ENCODE data around the gene MSH5. TPM values are rescaled to one million over a fixed set of nuclear protein-coding genes. Genes with fewer than 3 reads are reported as not detected.
"Not testable (repeated sequence)": the region's sequence is repeated elsewhere in the genome, so short reads cannot be mapped to it uniquely, and the experiment has no call there.

The MSH5 gene
- total RNA-seq, 2 donors from 2014 or later, result 5.7 to 10.5 TPM

DNA sequence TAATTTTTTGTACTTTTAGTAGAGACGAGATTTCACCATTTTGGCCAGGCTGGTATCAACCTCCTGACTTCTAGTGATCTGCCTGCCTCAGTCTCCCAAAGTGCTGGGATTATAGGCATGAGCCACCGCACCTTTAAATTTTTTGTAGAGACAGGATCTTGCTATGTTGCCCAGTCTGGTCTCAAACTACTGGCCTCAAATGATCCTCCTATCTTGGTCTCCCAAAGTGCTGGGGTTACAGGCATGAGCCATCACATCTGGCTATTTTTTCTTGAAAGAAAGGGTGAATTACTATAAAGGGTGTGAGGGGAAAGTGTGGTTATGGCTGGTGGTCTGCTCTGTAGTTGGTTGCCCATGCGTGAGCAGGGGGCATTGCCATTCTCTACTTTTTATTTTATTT is 31.6 kb upstream of the MSH5 start:
- Histone ChIP-seq H3K27me3 (replicated peaks; ENCODE audit: insufficient read depth) (no peaks in the 10 kb centered on the region), H3K27ac (no peak overlapping the region), H3K9me3 (no peaks in the 10 kb centered on the region), H3K4me1 (ENCODE audit: control insufficient read depth in 1 of 2, low read depth in 2 of 2) (peaks cover 3 to 6% of the 10 kb centered on the region in 2 donors), H3K36me3 (no peaks in the 10 kb centered on the region), H3K4me3 (no peak overlapping the region)
- no peak for ATAC-seq (ENCODE audit: insufficient number of reproducible peaks, low FRiP score, low read depth)
- TF ChIP-seq CTCF (IDR thresholded peaks at IDR 0.05), result no peak
- DNase-seq (ENCODE audit: low spot score), result no peak

- not testable (repeated sequence) for ATAC-seq (ENCODE audit: insufficient number of reproducible peaks, low FRiP score, low read depth); H3K4me3 ChIP-seq; H3K36me3 ChIP-seq; H3K27ac ChIP-seq; H3K4me1 ChIP-seq (ENCODE audit: control insufficient read depth in 1 of 2, low read depth in 2 of 2); DNase-seq (ENCODE audit: low spot score); H3K9me3 ChIP-seq; H3K27me3 ChIP-seq (replicated peaks; ENCODE audit: insufficient read depth)
These were observed 30.6 kb upstream of the MSH5 start for GRCh38 chr6:31709157-31709556.

GRCh38 chr6:31710523-31711219 is 29.1 kb upstream of the MSH5 start:
- ATAC-seq (ENCODE audit: insufficient number of reproducible peaks, low FRiP score, low read depth) (no peak), DNase-seq (ENCODE audit: low spot score) (no peak)
- H3K4me1 ChIP-seq (ENCODE audit: control insufficient read depth in 1 of 2, low read depth in 2 of 2), result no peaks in the 10 kb centered on the region
- H3K27ac ChIP-seq, result no peak overlapping the region
- no peaks in the 10 kb centered on the region for H3K9me3 ChIP-seq
- H3K36me3 ChIP-seq, result no peaks in the 10 kb centered on the region
- H3K4me3 ChIP-seq, result no peak overlapping the region
- no peak for TF ChIP-seq CTCF (IDR thresholded peaks at IDR 0.05)
- H3K27me3 ChIP-seq (replicated peaks; ENCODE audit: insufficient read depth), result no peaks in the 10 kb centered on the region

DNA sequence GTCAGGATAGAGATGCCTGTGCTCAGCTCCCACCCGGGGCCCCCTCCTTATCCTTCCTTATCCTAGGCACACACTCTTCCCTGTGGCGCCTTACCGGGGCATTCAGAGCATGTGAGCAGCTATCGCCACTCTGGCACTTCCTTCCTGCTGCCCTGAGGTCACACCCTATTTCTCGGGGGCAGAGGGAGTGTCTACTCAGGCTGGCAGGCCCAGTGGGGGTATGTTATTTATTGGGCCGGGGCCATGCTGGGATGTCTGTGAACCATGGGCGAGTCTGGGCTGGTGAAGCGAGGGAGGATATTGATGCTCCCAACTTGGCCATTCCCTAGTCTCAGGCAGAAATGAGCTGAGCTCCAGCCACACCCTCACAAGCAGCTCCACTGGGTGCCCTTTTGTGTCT is 28.6 kb upstream of the MSH5 start:
- H3K4me1 ChIP-seq (ENCODE audit: control insufficient read depth in 1 of 2, low read depth in 2 of 2), result no peaks in the 10 kb centered on the region
- DNase-seq (ENCODE audit: low spot score), result no peak
- no peak overlapping the region for H3K27ac ChIP-seq
- no peaks in the 10 kb centered on the region for H3K36me3 ChIP-seq
- no peak for TF ChIP-seq CTCF (IDR thresholded peaks at IDR 0.05)
- ATAC-seq (ENCODE audit: insufficient number of reproducible peaks, low FRiP score, low read depth), result no peak
- H3K9me3 ChIP-seq, result no peaks in the 10 kb centered on the region
- H3K27me3 ChIP-seq (replicated peaks; ENCODE audit: insufficient read depth), result no peaks in the 10 kb centered on the region
- no peak overlapping the region for H3K4me3 ChIP-seq

DNA sequence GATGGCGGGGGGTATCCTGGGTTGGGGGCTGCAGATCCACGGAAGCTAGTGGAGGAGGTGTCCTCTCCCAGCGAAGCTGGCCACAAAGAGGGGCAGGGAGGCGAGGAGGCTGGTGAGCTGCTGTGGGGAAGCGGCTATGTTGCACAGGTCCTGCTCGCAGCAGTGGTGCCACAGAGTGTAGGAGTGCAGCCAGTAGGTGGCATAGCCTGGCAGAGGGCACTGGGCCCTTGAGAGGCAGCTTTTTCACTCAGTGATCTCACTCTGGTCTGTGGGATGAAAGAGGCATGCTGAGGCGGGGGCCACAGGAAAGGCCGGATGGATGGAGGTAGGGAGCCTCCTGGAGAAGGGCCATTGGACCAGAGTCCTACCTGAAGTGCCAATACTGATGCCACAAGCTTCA is 27.5 kb upstream of the MSH5 start:
- H3K4me1 ChIP-seq (ENCODE audit: control insufficient read depth in 1 of 2, low read depth in 2 of 2), result no peaks in the 10 kb centered on the region
- H3K27ac ChIP-seq, result no peak overlapping the region
- no peaks in the 10 kb centered on the region for H3K36me3 ChIP-seq
- no peak for ATAC-seq (ENCODE audit: insufficient number of reproducible peaks, low FRiP score, low read depth)
- H3K9me3 ChIP-seq, result no peaks in the 10 kb centered on the region
- no peaks in the 10 kb centered on the region for H3K27me3 ChIP-seq (replicated peaks; ENCODE audit: insufficient read depth)
- H3K4me3 ChIP-seq, result no peak overlapping the region
- no peak for DNase-seq (ENCODE audit: low spot score)
- TF ChIP-seq CTCF (IDR thresholded peaks at IDR 0.05), result no peak

- Histone ChIP-seq H3K36me3 (no peaks in the 10 kb centered on the region), H3K4me1 (ENCODE audit: control insufficient read depth in 1 of 2, low read depth in 2 of 2) (no peaks in the 10 kb centered on the region), H3K4me3 (no peak overlapping the region), H3K27me3 (replicated peaks; ENCODE audit: insufficient read depth) (no peaks in the 10 kb centered on the region), H3K9me3 (no peaks in the 10 kb centered on the region), H3K27ac (no peak overlapping the region)
- no peak for ATAC-seq (ENCODE audit: insufficient number of reproducible peaks, low FRiP score, low read depth)
- DNase-seq (ENCODE audit: low spot score), result no peak
- no peak for TF ChIP-seq CTCF (IDR thresholded peaks at IDR 0.05)
These were observed 26.3 kb upstream of the MSH5 start for GRCh38 chr6:31713465-31713864.
